ENCODE data around the gene ABCC3.
"Not testable (repeated sequence)": the region's sequence is repeated elsewhere in the genome, so short reads cannot be mapped to it uniquely, and the experiment has no call there.

ABCC3 gene

GRCh38 chr17:50712641-50713040 lies 78.0 kb downstream of the ABCC3 start:
- no peak for DNase-seq

GRCh38 chr17:50715471-50715870 lies 80.8 kb downstream of the ABCC3 start:
- no peak for DNase-seq

- peak; percentile 96 for DNase-seq
Measured at GRCh38 chr17:50719144-50719923, 84.7 kb downstream of the ABCC3 start, which contains the start of gene LUC7L3. Gene LUC7L3 (plus strand): TSS chr17:50719603. CDS start chr17:50719733, 130 bp downstream.

- no peak for DNase-seq
Measured at GRCh38 chr17:50719924-50720794, 85.5 kb downstream of the ABCC3 start.

GRCh38 chr17:50721194-50722010 lies 86.7 kb downstream of the ABCC3 start:
- no peak for DNase-seq

- DNase-seq = no peak
Measured at GRCh38 chr17:50722746-50723145, 88.1 kb downstream of the ABCC3 start.

- DNase-seq = not testable (repeated sequence)
Measured at GRCh38 chr17:50724622-50725021, 89.9 kb downstream of the ABCC3 start.

GRCh38 chr17:50725769-50726655 lies 91.3 kb downstream of the ABCC3 start:
- no peak for DNase-seq

- no peak for DNase-seq
Measured at GRCh38 chr17:50728112-50728429, 93.4 kb downstream of the ABCC3 start.

GRCh38 chr17:50728881-50729765 lies 94.4 kb downstream of the ABCC3 start:
- DNase-seq = no peak

GRCh38 chr17:50731575-50732460 lies 97.1 kb downstream of the ABCC3 start:
- DNase-seq = no peak

- no peak for DNase-seq
Measured at GRCh38 chr17:50735287-50735686, 100.6 kb downstream of the ABCC3 start.

GRCh38 chr17:50737118-50737698 lies 102.5 kb downstream of the ABCC3 start:
- peak; percentile 32 for DNase-seq

- DNase-seq = no peak
Measured at GRCh38 chr17:50739098-50739497, 104.4 kb downstream of the ABCC3 start.
